GM21447 (cell line): Measurements from ENCODE around the gene PDIK1L.
"Not testable (repeated sequence)": the region's sequence is repeated elsewhere in the genome, so short reads cannot be mapped to it uniquely, and the experiment has no call there.

Experiments
- ATAC-seq: cut with Tn5 transposase; IDR thresholded peaks from one replicate; pipeline ENCODE4 v1.9.1; 2021; ENCODE audit not compliant: unreplicated experiment

The PDIK1L gene

GRCh38 chr1:26089125-26089524, 22.5 kb upstream of the PDIK1L start:
- ATAC-seq: no peak

GRCh38 chr1:26090893-26091292, 20.7 kb upstream of the PDIK1L start:
- no peak for ATAC-seq

GRCh38 chr1:26092422-26092821, 19.2 kb upstream of the PDIK1L start:
- no peak for ATAC-seq

GRCh38 chr1:26093569-26093968, 18.1 kb upstream of the PDIK1L start:
- ATAC-seq: not testable (repeated sequence)

GRCh38 chr1:26094076-26094669, 17.5 kb upstream of the PDIK1L start:
- no peak for ATAC-seq

GRCh38 chr1:26094677-26095383, 16.8 kb upstream of the PDIK1L start:
- no peak for ATAC-seq

- no peak for ATAC-seq
Observed at GRCh38 chr1:26096471-26096870, 15.2 kb upstream of the PDIK1L start.

GRCh38 chr1:26097696-26098095, 13.9 kb upstream of the PDIK1L start:
- no peak for ATAC-seq

GRCh38 chr1:26098602-26099001, 13.0 kb upstream of the PDIK1L start:
- no peak for ATAC-seq

- ATAC-seq: no peak
Observed at GRCh38 chr1:26099780-26100179, 11.8 kb upstream of the PDIK1L start.

- ATAC-seq: not testable (repeated sequence)
Observed at GRCh38 chr1:26100204-26100603, 11.4 kb upstream of the PDIK1L start.

GRCh38 chr1:26102119-26102518, 9.5 kb upstream of the PDIK1L start:
- ATAC-seq: no peak

GRCh38 chr1:26102526-26102925, 9.1 kb upstream of the PDIK1L start:
- ATAC-seq: no peak

GRCh38 chr1:26105226-26105548, 6.4 kb upstream of the PDIK1L start:
- ATAC-seq: not testable (repeated sequence)

- no peak for ATAC-seq
Observed at GRCh38 chr1:26109229-26110164, 2.1 kb upstream of the PDIK1L start.

GRCh38 chr1:26110731-26111529, 694 bp upstream of the PDIK1L start:
- ATAC-seq: peak; percentile 45

GRCh38 chr1:26112407-26112775, 767 bp downstream of the PDIK1L start:
- ATAC-seq: peak; percentile 19

- no peak for ATAC-seq
Observed at GRCh38 chr1:26114165-26114927, 2.7 kb downstream of the PDIK1L start.

- no peak for ATAC-seq
Observed at GRCh38 chr1:26119892-26120608, 8.4 kb downstream of the PDIK1L start.
